Stimulated activated CD4-positive, alpha-beta T cell treated with anti-CD3 and anti-CD28 coated beads, TNF-alpha, amount 100 ng/mL, for 4 hours (primary cell): ENCODE measurements around the gene STAM.

ENCODE experiments used
- DNase-seq, 3 experiments: peaks; one replicate each; pipeline ENCODE4 v3.0.0-alpha.2; 2020; ENCODE audit warnings: low read depth in 3 of 3

Gene STAM

GRCh38 chr10:17647326-17647725 lies 3.4 kb downstream of the STAM start:
- no peak for DNase-seq

DNA sequence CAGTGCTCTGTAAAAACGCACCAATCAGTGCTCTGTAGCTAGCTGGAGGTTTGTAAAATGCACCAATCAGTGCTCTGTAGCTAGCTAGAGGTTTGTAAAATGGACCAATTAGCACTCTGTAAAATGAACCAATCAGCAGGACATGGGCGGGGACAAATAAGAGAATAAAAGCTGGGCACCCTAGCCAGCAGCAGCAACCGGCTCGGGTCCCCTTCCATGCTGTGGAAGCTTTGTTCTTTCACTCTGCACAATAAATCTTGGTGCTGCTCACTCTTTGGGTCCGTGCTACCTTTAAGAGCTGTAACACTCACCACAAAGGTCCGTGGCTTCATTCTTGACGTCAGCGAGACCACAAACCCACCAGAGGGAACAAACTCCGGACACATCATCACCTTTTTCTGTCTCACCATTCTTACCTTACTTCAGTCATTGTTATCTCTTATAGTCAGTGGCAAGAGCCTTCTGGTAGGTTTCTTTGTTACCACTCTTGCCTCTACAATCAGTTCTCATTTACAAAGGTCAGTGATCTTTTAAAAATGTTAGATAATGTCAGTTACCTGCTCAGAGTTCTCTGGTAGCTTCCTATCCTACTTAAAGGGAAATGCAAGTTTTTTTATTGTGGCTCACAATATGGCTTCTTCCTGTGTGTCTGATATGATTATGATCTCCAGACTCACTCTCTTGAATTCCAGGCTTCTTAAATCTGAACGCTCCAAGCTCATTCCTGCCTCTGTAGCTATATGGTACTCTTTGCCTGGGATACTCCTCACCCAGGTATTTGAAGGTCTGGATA lies 4.5 kb downstream of the STAM start:
- DNase-seq, result peak in 1 of 3 experiments; percentile 14

GRCh38 chr10:17649052-17649451 lies 5.1 kb downstream of the STAM start:
- no peak for DNase-seq

DNA sequence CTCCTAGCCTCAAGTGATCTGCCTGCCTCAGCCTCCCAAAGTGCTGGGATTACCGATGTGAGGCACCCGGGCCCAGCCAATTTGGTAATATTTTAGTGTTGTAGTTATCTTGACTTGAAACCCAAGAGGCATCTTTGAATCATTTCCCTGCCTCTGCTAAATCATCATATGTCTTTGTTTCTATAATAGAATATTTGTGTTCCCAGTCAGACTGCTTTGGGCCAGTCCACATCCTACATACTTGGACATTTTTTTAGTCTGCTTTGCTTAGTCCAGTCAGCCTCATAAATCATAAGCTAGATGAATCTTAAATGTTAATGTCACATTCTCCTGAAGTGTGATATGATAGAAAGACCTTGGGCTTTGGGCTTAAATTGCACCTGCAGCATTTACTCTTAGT lies 5.9 kb downstream of the STAM start:
- DNase-seq, result no peak

DNA sequence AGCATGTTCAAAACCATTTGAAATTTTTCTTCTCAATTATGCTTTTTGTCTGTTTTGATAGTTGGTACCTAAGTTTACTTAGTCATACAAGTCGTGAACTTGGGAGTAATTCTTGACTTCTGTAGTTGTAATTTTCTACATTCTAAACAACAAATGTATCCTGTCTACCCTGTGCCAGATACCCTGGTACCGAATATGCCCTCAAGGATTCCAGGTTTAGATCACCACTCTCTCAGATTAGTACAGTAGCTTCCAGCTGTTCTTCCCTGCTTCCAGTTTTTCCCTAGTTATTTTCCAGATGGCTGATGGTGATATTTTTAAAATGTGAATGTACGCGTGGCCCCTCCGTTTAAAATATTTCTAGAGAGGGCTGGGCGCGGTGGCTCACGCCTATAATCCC lies 6.5 kb downstream of the STAM start:
- no peak for DNase-seq

DNA sequence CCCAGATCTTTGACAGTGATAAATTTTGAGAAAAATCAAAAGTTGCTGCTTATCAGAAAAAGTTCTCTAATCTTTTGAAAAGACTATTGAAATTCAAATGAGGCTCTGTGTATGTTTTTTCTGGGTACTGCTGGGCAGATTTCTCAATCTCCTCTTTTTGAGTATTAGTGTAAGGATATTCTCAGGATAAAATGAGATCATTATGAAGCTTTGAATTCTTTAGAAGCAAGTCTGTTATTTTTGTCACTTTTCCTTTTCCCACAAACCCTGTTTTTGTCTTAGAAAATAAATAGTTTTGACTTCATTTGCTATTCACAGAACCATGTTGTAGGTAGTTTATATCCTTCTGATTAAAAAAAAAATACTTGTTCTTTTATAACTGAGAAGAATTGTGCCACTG lies 7.9 kb downstream of the STAM start:
- DNase-seq, result no peak

GRCh38 chr10:17652585-17652984 lies 8.6 kb downstream of the STAM start:
- no peak for DNase-seq

GRCh38 chr10:17655009-17655408 lies 11.1 kb downstream of the STAM start:
- no peak for DNase-seq

GRCh38 chr10:17655567-17656146 lies 11.7 kb downstream of the STAM start:
- DNase-seq, result no peak

DNA sequence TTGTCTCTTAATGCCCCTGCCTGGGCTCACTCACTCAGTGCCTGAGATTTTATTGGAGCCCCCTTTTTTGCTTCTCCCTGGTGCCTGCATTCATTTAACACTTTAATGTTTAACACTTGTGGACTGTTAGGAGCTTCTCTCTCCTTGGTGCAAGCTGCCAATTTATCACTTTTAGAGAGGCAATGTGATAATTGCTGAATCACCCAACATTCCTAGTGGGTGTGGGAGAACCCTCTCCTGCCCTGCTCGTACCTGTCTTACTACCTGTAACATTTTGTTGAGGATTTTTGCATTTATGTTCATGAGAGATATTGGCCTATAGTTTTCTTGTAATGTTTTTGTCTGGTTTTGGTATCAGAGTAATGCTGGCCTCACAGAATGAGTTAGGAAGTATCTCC lies 13.2 kb downstream of the STAM start:
- no peak for DNase-seq

GRCh38 chr10:17659365-17659764 lies 15.4 kb downstream of the STAM start:
- DNase-seq, result no peak

GRCh38 chr10:17660921-17661320 lies 17.0 kb downstream of the STAM start:
- DNase-seq, result no peak

- no peak for DNase-seq
Observed at GRCh38 chr10:17661510-17661909, 17.6 kb downstream of the STAM start.

GRCh38 chr10:17662193-17663138 lies 18.5 kb downstream of the STAM start:
- DNase-seq, result no peak

DNA sequence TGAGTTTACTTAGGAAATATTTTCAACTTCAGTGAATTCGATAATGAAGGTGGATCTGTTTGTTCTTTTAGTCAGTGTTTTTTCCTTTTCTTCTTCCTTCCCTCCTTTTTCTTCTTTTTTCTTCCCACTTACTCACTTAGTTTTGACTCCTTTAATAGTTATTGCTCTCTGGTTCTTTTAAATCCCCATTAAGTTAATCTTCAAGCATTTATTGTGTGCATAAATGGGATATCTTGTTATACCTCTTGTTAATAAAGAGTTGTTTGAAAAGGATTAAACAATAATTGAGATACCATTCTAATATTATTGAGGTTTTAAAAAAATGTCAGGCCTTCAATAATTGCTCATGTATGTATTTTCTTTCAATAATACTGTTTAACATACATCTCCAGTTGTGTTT lies 19.5 kb downstream of the STAM start:
- DNase-seq, result no peak

- DNase-seq, result no peak
Observed at GRCh38 chr10:17665747-17666146, 21.8 kb downstream of the STAM start.

DNA sequence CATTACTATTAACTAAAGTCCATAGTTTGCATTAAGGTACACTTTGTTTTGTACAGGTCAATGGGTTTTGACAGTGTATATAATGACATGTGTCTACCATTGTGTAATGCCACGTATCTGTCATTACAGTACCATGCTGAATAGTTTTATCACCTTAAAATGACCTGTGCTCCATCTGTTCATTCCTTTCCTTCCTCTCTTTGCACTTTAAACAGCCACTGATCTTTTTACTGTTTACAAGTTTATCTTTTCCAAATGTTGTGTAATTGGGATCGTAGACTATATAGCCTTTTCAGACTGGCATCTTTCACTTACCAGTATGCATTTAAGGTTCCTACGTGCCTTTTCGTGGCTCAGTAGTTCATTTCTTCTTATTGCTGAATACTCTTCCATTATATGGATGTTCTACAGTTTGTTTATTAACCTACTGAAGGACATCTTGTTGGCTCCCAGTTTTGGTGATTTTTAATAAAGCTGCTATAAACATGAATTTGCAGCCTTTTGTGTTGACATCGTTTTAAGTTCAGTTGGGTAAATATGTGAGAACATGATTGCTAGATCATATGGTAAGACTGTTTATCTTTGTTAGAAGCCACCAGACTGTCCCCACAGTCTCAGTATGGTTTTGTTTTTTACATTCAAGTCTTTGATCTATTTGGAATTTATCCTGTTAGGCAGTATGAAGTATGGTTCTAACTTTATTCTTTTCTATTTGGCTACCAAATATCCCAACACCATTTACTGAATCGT lies 24.7 kb downstream of the STAM start:
- DNase-seq, result no peak

DNA sequence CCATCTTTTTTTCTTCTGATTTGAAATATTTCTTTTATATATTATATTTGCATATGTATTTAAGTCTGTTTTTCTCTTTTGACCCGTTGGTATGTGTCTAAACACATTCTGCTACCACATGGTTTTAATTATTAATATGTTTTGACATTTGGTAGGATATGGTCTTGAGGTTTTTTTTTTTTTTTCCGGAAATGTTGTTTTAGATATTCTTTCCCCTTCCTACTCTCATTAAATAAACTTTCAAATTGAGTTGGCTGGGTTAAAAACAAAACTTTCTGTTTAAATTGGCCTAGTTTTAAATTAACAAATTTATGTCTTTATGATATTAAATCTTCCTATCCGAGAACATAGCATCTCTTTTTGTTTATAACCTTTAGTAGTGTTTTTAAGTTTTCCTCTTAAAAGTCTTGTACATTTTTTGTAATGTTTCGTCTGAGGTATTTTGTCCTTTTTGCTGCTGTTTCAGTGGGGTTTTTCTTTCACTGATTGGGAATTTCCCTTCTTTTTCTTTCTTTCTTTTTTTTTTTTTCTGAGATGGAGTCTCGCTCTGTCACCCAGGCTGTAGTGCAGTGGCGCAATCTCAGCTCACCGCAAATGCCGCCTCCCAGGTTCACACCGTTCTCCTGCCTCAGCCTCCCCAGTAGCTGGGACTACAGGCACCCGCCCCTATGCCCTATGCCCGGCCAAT lies 25.4 kb downstream of the STAM start:
- DNase-seq, result peak in 2 of 3 experiments; percentile 11 to 13

DNA sequence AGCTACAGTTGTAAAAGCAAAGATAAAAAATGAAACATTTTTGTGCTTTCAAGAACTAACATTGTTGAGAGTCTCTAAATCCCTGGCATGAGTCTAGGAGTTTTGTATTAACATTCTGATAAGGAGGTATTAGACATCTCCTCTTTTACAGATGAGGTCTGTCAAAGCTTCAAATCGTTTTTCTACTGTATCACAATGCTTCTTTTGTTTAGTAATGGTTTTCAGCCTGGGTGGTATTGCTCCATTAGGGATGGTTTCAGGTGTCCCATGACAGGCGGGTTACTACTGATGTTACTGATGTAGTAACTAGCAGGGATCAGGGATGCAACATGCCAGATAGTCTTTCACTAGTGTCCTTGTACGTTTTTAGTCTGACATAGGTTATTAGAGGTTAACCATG lies 27.4 kb downstream of the STAM start:
- no peak for DNase-seq

DNA sequence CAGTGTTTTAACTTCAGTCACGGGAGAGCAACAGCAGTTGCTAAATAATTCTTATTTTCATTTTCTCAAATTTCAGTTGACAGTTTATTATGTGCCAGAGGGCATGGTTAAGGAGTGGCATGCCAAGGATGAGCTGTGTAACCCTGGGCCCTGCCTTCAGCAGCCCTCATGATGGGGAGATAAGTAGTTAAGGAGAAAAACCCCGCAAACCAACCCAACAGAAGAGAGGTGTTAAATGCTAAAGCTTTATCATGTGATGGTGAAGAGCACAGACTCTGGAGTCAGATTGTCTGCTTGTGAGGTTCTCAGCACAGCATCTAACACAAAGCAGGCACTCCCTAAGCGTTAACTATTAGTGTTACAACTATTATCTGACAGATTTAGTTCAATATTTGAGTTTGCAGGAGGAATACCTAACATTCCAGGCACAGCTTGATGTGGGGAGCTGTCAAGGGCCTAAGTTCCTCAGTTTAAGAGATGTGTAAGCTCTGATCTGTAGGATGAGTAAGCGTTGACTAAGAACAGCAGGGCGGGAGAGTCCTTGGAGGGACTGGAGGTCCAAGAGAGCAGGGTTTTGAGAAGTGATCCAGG lies 29.6 kb downstream of the STAM start:
- no peak for DNase-seq

DNA sequence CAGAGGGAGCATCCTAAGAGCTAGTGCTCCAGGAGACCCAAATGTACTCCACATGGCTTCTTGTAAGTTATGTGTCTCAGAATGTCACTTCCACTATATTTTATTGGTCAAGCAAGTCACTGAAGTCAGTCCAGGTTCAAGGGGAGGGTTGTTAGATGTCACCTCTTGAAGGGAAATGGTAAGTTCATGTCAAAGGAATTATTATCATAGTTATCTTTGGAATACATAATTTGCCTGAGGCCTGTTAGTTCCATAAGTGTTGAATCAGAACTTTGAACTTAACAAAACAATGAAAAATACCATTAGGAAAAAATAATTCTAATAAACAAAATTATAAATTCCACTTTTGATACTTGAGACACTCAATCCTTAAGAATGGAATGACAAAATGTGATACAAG lies 30.6 kb downstream of the STAM start:
- DNase-seq, result no peak
